ENCODE data around the gene ATXN1. TPM values are rescaled to one million over a fixed set of nuclear protein-coding genes. Genes with fewer than 3 reads are reported as not detected.

ATXN1 gene
- total RNA-seq, 1 experiment from 2014 or later: 27.0 TPM

GRCh38 chr6:16490616-16491015 is 270.6 kb downstream of the ATXN1 start:
- no peak for DNase-seq
- intact Hi-C loops (cut with micrococcal nuclease): loop anchor here (10.0 kb wide), 1 partner anchor 594 kb away; no protein-coding TSS in a partner anchor
- TF ChIP-seq EZH2phosphoT487 (IDR thresholded peaks at IDR 0.05; ENCODE audit: borderline replicate concordance, low read length): no peak
- no peak for TF ChIP-seq EZH2 (IDR thresholded peaks at IDR 0.05; ENCODE audit: low read length, unreplicated experiment)
- no peak for TF ChIP-seq CTCF (conservative IDR thresholded peaks at IDR 0.05; ENCODE audit: low read depth, low read length)

GRCh38 chr6:16488813-16489212 is 272.4 kb downstream of the ATXN1 start:
- Histone ChIP-seq H3K9me2 (replicated peaks; ENCODE audit: low read length) (no peaks in the 10 kb centered on the region), H2AFZ (ENCODE audit: low read length) (no peak overlapping the region), H3K36me3 (ENCODE audit: low read depth, low read length) (no peaks in the 10 kb centered on the region), H3K4me2 (ENCODE audit: low read length) (no peak overlapping the region), H4K20me1 (ENCODE audit: low read length) (no peaks in the 10 kb centered on the region), H3K27ac (ENCODE audit: low read length) (no peak overlapping the region), H3K4me1 (ENCODE audit: insufficient read depth, low read length) (no peaks in the 10 kb centered on the region), H3K4me3 (ENCODE audit: low read length) (no peak overlapping the region), H3F3A (ENCODE audit: low read length, unreplicated experiment) (no peaks in the 10 kb centered on the region), H3K9me3 (ENCODE audit: low read length) (no peaks in the 10 kb centered on the region), H3K27me3 (ENCODE audit: low read length) (no peaks in the 10 kb centered on the region), H3K79me2 (ENCODE audit: low read length) (no peaks in the 10 kb centered on the region), H3K9ac (ENCODE audit: low read length) (no peak overlapping the region)
- no peak for TF ChIP-seq EZH2 (IDR thresholded peaks at IDR 0.05; ENCODE audit: low read length, unreplicated experiment)
- no peak for TF ChIP-seq CTCF (conservative IDR thresholded peaks at IDR 0.05; ENCODE audit: low read depth, low read length)
- TF ChIP-seq EZH2phosphoT487 (IDR thresholded peaks at IDR 0.05; ENCODE audit: borderline replicate concordance, low read length): no peak
- DNase-seq: no peak
- no peak for ATAC-seq
- POLR2A ChIA-PET (ENCODE audit: unreplicated experiment): no interaction called here
- BruUV-seq (replicated peaks): no TSS peak
- CTCF ChIA-PET: no interaction called here
- intact Hi-C loops (cut with micrococcal nuclease): no loop called here

More at GRCh38 chr6:16490616-16491015, 270.6 kb downstream of the ATXN1 start:
- H3K79me2 ChIP-seq (ENCODE audit: low read length): no peaks in the 10 kb centered on the region
- no peaks in the 10 kb centered on the region for H3F3A ChIP-seq (ENCODE audit: low read length, unreplicated experiment)
- no peaks in the 10 kb centered on the region for H4K20me1 ChIP-seq (ENCODE audit: low read length)
- no peak overlapping the region for H3K4me2 ChIP-seq (ENCODE audit: low read length)
- no peaks in the 10 kb centered on the region for H3K9me3 ChIP-seq (ENCODE audit: low read length)
- no peak overlapping the region for H2AFZ ChIP-seq (ENCODE audit: low read length)
- no peaks in the 10 kb centered on the region for H3K36me3 ChIP-seq (ENCODE audit: low read depth, low read length)
- no TSS peak for BruUV-seq (replicated peaks)
- ChIA-PET POLR2A (ENCODE audit: unreplicated experiment) (no interaction called here), CTCF (no interaction called here)
- no peak overlapping the region for H3K27ac ChIP-seq (ENCODE audit: low read length)
- no peaks in the 10 kb centered on the region for H3K27me3 ChIP-seq (ENCODE audit: low read length)
- H3K9me2 ChIP-seq (replicated peaks; ENCODE audit: low read length): no peaks in the 10 kb centered on the region
- no peak for ATAC-seq
- peaks cover 9% of the 10 kb centered on the region for H3K4me1 ChIP-seq (ENCODE audit: insufficient read depth, low read length)
- no peak overlapping the region for H3K9ac ChIP-seq (ENCODE audit: low read length)
- H3K4me3 ChIP-seq (ENCODE audit: low read length): no peak overlapping the region

GRCh38 chr6:16487996-16488674 is 273.1 kb downstream of the ATXN1 start:
- no peak overlapping the region for H3K9ac ChIP-seq (ENCODE audit: low read length)
- H3K27me3 ChIP-seq (ENCODE audit: low read length): no peaks in the 10 kb centered on the region
- no peak for ATAC-seq
- H3K79me2 ChIP-seq (ENCODE audit: low read length): no peaks in the 10 kb centered on the region
- DNase-seq: no peak
- no peaks in the 10 kb centered on the region for H4K20me1 ChIP-seq (ENCODE audit: low read length)
- ChIA-PET POLR2A (ENCODE audit: unreplicated experiment) (no interaction called here), CTCF (no interaction called here)
- H3K27ac ChIP-seq (ENCODE audit: low read length): no peak overlapping the region
- H2AFZ ChIP-seq (ENCODE audit: low read length): no peak overlapping the region
- no peaks in the 10 kb centered on the region for H3K4me1 ChIP-seq (ENCODE audit: insufficient read depth, low read length)
- no peaks in the 10 kb centered on the region for H3K9me2 ChIP-seq (replicated peaks; ENCODE audit: low read length)
- no peaks in the 10 kb centered on the region for H3K36me3 ChIP-seq (ENCODE audit: low read depth, low read length)
- H3K4me2 ChIP-seq (ENCODE audit: low read length): no peak overlapping the region
- no peaks in the 10 kb centered on the region for H3K9me3 ChIP-seq (ENCODE audit: low read length)
- BruUV-seq (replicated peaks): no TSS peak
- intact Hi-C loops (cut with micrococcal nuclease): no loop called here
- no peaks in the 10 kb centered on the region for H3F3A ChIP-seq (ENCODE audit: low read length, unreplicated experiment)
- TF ChIP-seq CTCF (conservative IDR thresholded peaks at IDR 0.05; ENCODE audit: low read depth, low read length) (no peak), EZH2phosphoT487 (IDR thresholded peaks at IDR 0.05; ENCODE audit: borderline replicate concordance, low read length) (no peak), EZH2 (IDR thresholded peaks at IDR 0.05; ENCODE audit: low read length, unreplicated experiment) (no peak)
- no peak overlapping the region for H3K4me3 ChIP-seq (ENCODE audit: low read length)

All from PC-3 (cell line).